ENCODE results near the gene ALDH4A1.

GRCh38 chr1:18936471-18936813, 34.1 kb upstream of the ALDH4A1 start:
- TF ChIP-seq CTCF (IDR thresholded peaks at IDR 0.05; ENCODE audit: borderline replicate concordance, extremely low read depth, low read length, poor library complexity, severe bottlenecking) (no peak), EZH2 (IDR thresholded peaks at IDR 0.05; ENCODE audit: borderline replicate concordance, low read depth, low read length, severe bottlenecking) (no peak)
